K562 (cell line): ENCODE data around the gene FEN1. TPM values are rescaled to one million over a fixed set of nuclear protein-coding genes. Genes with fewer than 3 reads are reported as not detected.

ENCODE experiments used
- CCNT2 ChIP-seq: IDR thresholded peaks from 2 replicates; pipeline ENCODE4 v1.6.1; 2011; ENCODE audit warnings: borderline replicate concordance, low read depth, mild to moderate bottlenecking, moderate library complexity, mixed read lengths, low read length; ENCODE audit not compliant: insufficient read length; ENCODE audit errors: extremely low read depth
- FOXJ3 ChIP-seq: sonication (generic); formaldehyde crosslinking; IDR thresholded peaks from 2 replicates; pipeline ENCODE4 v1.4.0; 2020; ENCODE audit warnings: mild to moderate bottlenecking, missing genetic modification reagents
- MCM3 ChIP-seq: fragments of 450-650 bp; IDR thresholded peaks from 2 replicates; pipeline ENCODE4 v1.6.1; 2016
- MNT ChIP-seq, 2 experiments: fragments of 450-650 bp; conservative IDR thresholded peaks; 2 replicates each; pipeline ENCODE4 v1.6.1; 2017; ENCODE audit warnings: mild to moderate bottlenecking in 2 of 2, moderate library complexity in 2 of 2
- NCOR1 ChIP-seq: fragments of 450-650 bp; IDR thresholded peaks from 2 replicates; pipeline ENCODE4 v1.6.1; 2016; ENCODE audit warnings: mild to moderate bottlenecking, moderate library complexity
- NONO ChIP-seq, 2 experiments: fragments of 200-400 bp in 1 of 2; fragments of 450-650 bp in 1 of 2; formaldehyde crosslinking in 1 of 2; IDR thresholded peaks; 2 replicates each; pipeline ENCODE4 v1.6.1; 2017; ENCODE audit warnings: low read depth in 2 of 2, mild to moderate bottlenecking in 2 of 2, moderate library complexity in 2 of 2, low read length in 1 of 2
- RREB1 ChIP-seq: fragments of 250-450 bp; sonication (Bioruptor Pico); IDR thresholded peaks from 2 replicates; pipeline ENCODE4 v1.4.0; 2020
- SAFB2 ChIP-seq: fragments of 200-400 bp; formaldehyde crosslinking; IDR thresholded peaks from 2 replicates; pipeline ENCODE4 v1.6.1; 2018; ENCODE audit warnings: borderline replicate concordance, low read length, low read depth, moderate library complexity; ENCODE audit not compliant: severe bottlenecking
- SIN3A ChIP-seq, 2 experiments: fragments of 150-350 bp in 1 of 2; IDR thresholded peaks; 2 replicates each; pipeline ENCODE4 v1.6.1; 2011 to 2016; ENCODE audit warnings: borderline replicate concordance in 2 of 2, low read depth in 2 of 2, low read length in 2 of 2, mild to moderate bottlenecking in 2 of 2, moderate library complexity in 2 of 2; ENCODE audit not compliant: control insufficient read depth in 1 of 2
- ZBTB7A ChIP-seq: IDR thresholded peaks from 2 replicates; pipeline ENCODE4 v1.6.1; 2011; ENCODE audit warnings: low read depth, mild to moderate bottlenecking, low read length, moderate library complexity, borderline replicate concordance; ENCODE audit not compliant: control insufficient read depth
- ZFX ChIP-seq: sonication (generic); formaldehyde crosslinking; IDR thresholded peaks from 2 replicates; pipeline ENCODE4 v1.8.0; 2022; ENCODE audit warnings: mild to moderate bottlenecking, missing genetic modification reagents, moderate library complexity
- ZHX1 ChIP-seq: fragments of 150-350 bp; conservative IDR thresholded peaks from 2 replicates; pipeline ENCODE4 v1.6.1; 2014; ENCODE audit warnings: low read length
- ZNF134 ChIP-seq: fragments of 250-450 bp; sonication (Bioruptor Pico); conservative IDR thresholded peaks from 2 replicates; pipeline ENCODE4 v1.4.0; 2020
- ZNF696 ChIP-seq: fragments of 250-450 bp; sonication (Bioruptor Pico); conservative IDR thresholded peaks from 2 replicates; pipeline ENCODE4 v1.4.0; 2020; ENCODE audit warnings: mild to moderate bottlenecking, moderate library complexity
- polyA plus RNA-seq, 8 experiments: library from polyadenylated mRNA; depleted of rRNA in 4 of 8; stranded (reverse) in 5 of 8; unstranded in 3 of 8; fragments of >200 nt; fragmentation: Nextera tagmentation in 2 of 8; fragmentation: Illumina TruSeq in 1 of 8; extraction: Ambion mirVana in 2 of 8; extraction: Trizol in 1 of 8; gene quantifications; 2 replicates each; pipeline versions ENCODE4 v1.2.1 to v1.2.3, GENCODE V29; 2011 to 2014; ENCODE audit warnings: inconsistent platforms in 1 of 8, missing spikeins in 1 of 8
- total RNA-seq, 7 experiments: library from RNA; depleted of rRNA in 6 of 7; stranded (reverse); fragments of >200 nt in 6 of 7; fragmentation: Illumina TruSeq in 2 of 7; extraction: Trizol in 2 of 7; gene quantifications; 2 replicates each; pipeline versions ENCODE4 v1.2.1 to v1.2.3, GENCODE V29; 2011 to 2021; ENCODE audit warnings: low replicate concordance in 1 of 7

FEN1 gene
- total and polyA plus RNA-seq, 9 of the 15 experiments (the other 6 are each of a cell fraction or from before 2014, with no cell fraction given): 58.1 to 156 (median 137) TPM

GRCh38 chr11:61841636-61842527, 49.2 kb downstream of the FEN1 start (continued):
- TF ChIP-seq ZHX1: no peak
- peak; percentile 91 for TF ChIP-seq CCNT2
- no peak for TF ChIP-seq FOXJ3
- TF ChIP-seq MNT (conservative IDR thresholded peaks at IDR 0.05): peak; percentile 49 to 82
- 0 out of 2 replicates have a peak, but pooled peaks have one; percentile 35 for TF ChIP-seq ZNF134
- TF ChIP-seq RREB1 (CRISPR knock-in tag): no peak
- TF ChIP-seq ZBTB7A: no peak
- peak; percentile 94 for TF ChIP-seq NCOR1
- no peak for TF ChIP-seq ZNF696 (CRISPR knock-in tag)
- TF ChIP-seq ZFX (CRISPR knock-in tag): no peak
- TF ChIP-seq SIN3A (IDR thresholded peaks at IDR 0.05; ENCODE audit: borderline replicate concordance in 2 of 2, control insufficient read depth in 1 of 2, low read depth in 2 of 2, low read length in 2 of 2): 0 out of 4 replicates have a peak, but pooled peaks of 1 of the 2 experiments have one; percentile 48
- 0 out of 4 replicates have a peak, but pooled peaks of 1 of the 2 experiments have one; percentile 22 for TF ChIP-seq NONO (IDR thresholded peaks at IDR 0.05; ENCODE audit: low read depth in 2 of 2, low read length in 1 of 2)
- no peak for TF ChIP-seq MCM3
- no peak for TF ChIP-seq SAFB2
